Left ventricle myocardium inferior (tissue), 1 donor: ENCODE results near the gene ELMO1. TPM values are rescaled to one million over a fixed set of nuclear protein-coding genes. Genes with fewer than 3 reads are reported as not detected.

Experiments
- DNase-seq: peaks from one replicate; pipeline ENCODE4 v3.0.0-alpha.2; 2020
- H3K27ac ChIP-seq: fragments of 200-600 bp; replicated peaks from 2 replicates; pipeline ENCODE4 v1.8.0; 2021
- H3K27me3 ChIP-seq: fragments of 200-600 bp; 2 replicates; pipeline ENCODE4 v1.8.0; 2021; ENCODE audit warnings: low read depth
- H3K36me3 ChIP-seq: fragments of 200-600 bp; 2 replicates; pipeline ENCODE4 v1.8.0; 2021
- H3K4me1 ChIP-seq: fragments of 200-600 bp; 2 replicates; pipeline ENCODE4 v1.8.0; 2021
- H3K4me3 ChIP-seq: fragments of 200-600 bp; 2 replicates; pipeline ENCODE4 v1.8.0; 2021; ENCODE audit warnings: mild to moderate bottlenecking, moderate library complexity
- H3K9me3 ChIP-seq: fragments of 200-600 bp; replicated peaks from 2 replicates; pipeline ENCODE4 v1.8.0; 2021
- CTCF ChIP-seq: fragments of 200-600 bp; IDR thresholded peaks from 2 replicates; pipeline ENCODE4 v1.8.0; 2021; ENCODE audit warnings: antibody characterized with exemption, mild to moderate bottlenecking, borderline replicate concordance
- intact Hi-C: fragments of 100-400 bp; cut with micrococcal nuclease; formaldehyde crosslinking; loops from one replicate; pipeline ENCODE4 v1.11.0; 2022
- total RNA-seq: library from RNA; stranded (reverse); fragmentation: NEBNext Ultra II Directional; extraction: Animal tissue kit (Norgen Biotek cat#: 25700); gene quantifications from one replicate; pipeline ENCODE4 v1.2.1, GENCODE V29; 2021
- donor health status: DM: no; HTN: yes; CAD: no; lungs with severe emphysema.

Gene ELMO1
- total RNA-seq, 1 donor from 2014 or later, result 10.0 TPM

GRCh38 chr7:37420946-37421695, 27.5 kb downstream of the ELMO1 start:
- no peak for TF ChIP-seq CTCF
- Histone ChIP-seq H3K4me3 (no peak overlapping the region), H3K4me1 (peaks cover 35% of the 10 kb centered on the region), H3K9me3 (no peaks in the 10 kb centered on the region), H3K27me3 (no peaks in the 10 kb centered on the region), H3K27ac (peak overlapping the region; percentile 64), H3K36me3 (no peaks in the 10 kb centered on the region)
- DNase-seq, result no peak
- intact Hi-C loops, result no loop called here

- Histone ChIP-seq H3K27me3 (no peaks in the 10 kb centered on the region), H3K27ac (no peak overlapping the region), H3K36me3 (no peaks in the 10 kb centered on the region), H3K9me3 (no peaks in the 10 kb centered on the region), H3K4me1 (peaks cover 35% of the 10 kb centered on the region), H3K4me3 (no peak overlapping the region)
- intact Hi-C loops, result no loop called here
- DNase-seq, result no peak
- TF ChIP-seq CTCF, result no peak
These were observed 29.2 kb downstream of the ELMO1 start for GRCh38 chr7:37419496-37419895.

- H3K27me3 ChIP-seq, result no peaks in the 10 kb centered on the region
- H3K36me3 ChIP-seq, result no peaks in the 10 kb centered on the region
- peaks cover 35% of the 10 kb centered on the region for H3K4me1 ChIP-seq
- intact Hi-C loops, result no loop called here
- no peaks in the 10 kb centered on the region for H3K9me3 ChIP-seq
- no peak overlapping the region for H3K27ac ChIP-seq
- no peak for TF ChIP-seq CTCF
- no peak overlapping the region for H3K4me3 ChIP-seq
- no peak for DNase-seq
These were observed 30.3 kb downstream of the ELMO1 start for GRCh38 chr7:37418381-37418780.

GRCh38 chr7:37417107-37417474, 31.6 kb downstream of the ELMO1 start:
- DNase-seq, result no peak
- Histone ChIP-seq H3K27ac (no peak overlapping the region), H3K4me1 (peaks cover 24% of the 10 kb centered on the region), H3K36me3 (peaks cover 5% of the 10 kb centered on the region), H3K4me3 (no peak overlapping the region), H3K9me3 (peaks cover 10% of the 10 kb centered on the region), H3K27me3 (no peaks in the 10 kb centered on the region)
- intact Hi-C loops, result no loop called here
- no peak for TF ChIP-seq CTCF

GRCh38 chr7:37416378-37417106, 32.1 kb downstream of the ELMO1 start:
- H3K9me3 ChIP-seq, result peaks cover 10% of the 10 kb centered on the region
- intact Hi-C loops, result no loop called here
- H3K36me3 ChIP-seq, result peaks cover 5% of the 10 kb centered on the region
- no peaks in the 10 kb centered on the region for H3K27me3 ChIP-seq
- no peak for DNase-seq
- TF ChIP-seq CTCF, result no peak
- peaks cover 21% of the 10 kb centered on the region for H3K4me1 ChIP-seq
- H3K4me3 ChIP-seq, result no peak overlapping the region
- H3K27ac ChIP-seq, result no peak overlapping the region
